ENCODE measurements around the gene RERE.

Gene RERE

GRCh38 chr1:8720347-8720746 is 97.1 kb downstream of the RERE start:
- Histone ChIP-seq H3K79me2 (ENCODE audit: insufficient read depth, low read length) (peaks cover 11% of the 10 kb centered on the region), H2AFZ (ENCODE audit: low read depth, low read length) (no peak overlapping the region), H3K4me1 (ENCODE audit: insufficient read depth, low read length) (peaks cover 7% of the 10 kb centered on the region; the same call in 1 of the 2 replicates), H3K9me3 (ENCODE audit: insufficient read depth, low read length, severe bottlenecking) (no peaks in the 10 kb centered on the region), H3K27ac (ENCODE audit: low read length) (no peak overlapping the region), H3K4me2 (ENCODE audit: insufficient read depth, low read length) (no peak overlapping the region), H3K4me3 (ENCODE audit: low read depth in 1 of 2, low read length in 2 of 2) (no peak overlapping the region), H4K20me1 (ENCODE audit: insufficient read depth, low read length) (peaks cover 28% of the 10 kb centered on the region; the same call in 1 of the 2 replicates), H3K36me3 (ENCODE audit: insufficient read depth, low read length) (no peaks in the 10 kb centered on the region), H3K27me3 (ENCODE audit: insufficient read depth, low read length, poor library complexity) (no peaks in the 10 kb centered on the region), H3K9ac (ENCODE audit: low read depth, low read length) (no peak overlapping the region)
- no peak for DNase-seq
- ATAC-seq (ENCODE audit: insufficient read depth, low read depth): no peak
- no peak for TF ChIP-seq CTCF (IDR thresholded peaks at IDR 0.05; ENCODE audit: borderline replicate concordance, extremely low read depth, low read length, poor library complexity, severe bottlenecking)
- TF ChIP-seq EZH2 (IDR thresholded peaks at IDR 0.05; ENCODE audit: borderline replicate concordance, low read depth, low read length, severe bottlenecking): no peak

GRCh38 chr1:8718850-8719361 is 98.5 kb downstream of the RERE start:
- peaks cover 7% of the 10 kb centered on the region; the same call in 1 of the 2 replicates for H3K4me1 ChIP-seq (ENCODE audit: insufficient read depth, low read length)
- H3K27ac ChIP-seq (ENCODE audit: low read length): no peak overlapping the region
- peaks cover 11% of the 10 kb centered on the region for H3K79me2 ChIP-seq (ENCODE audit: insufficient read depth, low read length)
- DNase-seq: no peak
- peaks cover 28% of the 10 kb centered on the region; the same call in 1 of the 2 replicates for H4K20me1 ChIP-seq (ENCODE audit: insufficient read depth, low read length)
- no peak overlapping the region for H3K4me3 ChIP-seq (ENCODE audit: low read depth in 1 of 2, low read length in 2 of 2)
- H3K9me3 ChIP-seq (ENCODE audit: insufficient read depth, low read length, severe bottlenecking): no peaks in the 10 kb centered on the region
- no peak for ATAC-seq (ENCODE audit: insufficient read depth, low read depth)
- no peaks in the 10 kb centered on the region for H3K36me3 ChIP-seq (ENCODE audit: insufficient read depth, low read length)
- no peak overlapping the region for H2AFZ ChIP-seq (ENCODE audit: low read depth, low read length)
- TF ChIP-seq EZH2 (IDR thresholded peaks at IDR 0.05; ENCODE audit: borderline replicate concordance, low read depth, low read length, severe bottlenecking) (no peak), CTCF (IDR thresholded peaks at IDR 0.05; ENCODE audit: borderline replicate concordance, extremely low read depth, low read length, poor library complexity, severe bottlenecking) (peak; percentile 27)
- H3K4me2 ChIP-seq (ENCODE audit: insufficient read depth, low read length): no peak overlapping the region
- no peak overlapping the region for H3K9ac ChIP-seq (ENCODE audit: low read depth, low read length)
- H3K27me3 ChIP-seq (ENCODE audit: insufficient read depth, low read length, poor library complexity): no peaks in the 10 kb centered on the region

GRCh38 chr1:8717148-8717547 is 100.3 kb downstream of the RERE start:
- H3K4me1 ChIP-seq (ENCODE audit: insufficient read depth, low read length): peaks cover 17% of the 10 kb centered on the region
- peaks cover 11% of the 10 kb centered on the region for H3K79me2 ChIP-seq (ENCODE audit: insufficient read depth, low read length)

More at GRCh38 chr1:8717148-8717547, 100.3 kb downstream of the RERE start:
- Histone ChIP-seq H3K27me3 (ENCODE audit: insufficient read depth, low read length, poor library complexity) (no peaks in the 10 kb centered on the region), H3K36me3 (ENCODE audit: insufficient read depth, low read length) (no peaks in the 10 kb centered on the region), H3K27ac (ENCODE audit: low read length) (no peak overlapping the region), H3K9me3 (ENCODE audit: insufficient read depth, low read length, severe bottlenecking) (no peaks in the 10 kb centered on the region), H3K4me2 (ENCODE audit: insufficient read depth, low read length) (no peak overlapping the region), H3K4me3 (ENCODE audit: low read depth in 1 of 2, low read length in 2 of 2) (no peak overlapping the region), H3K9ac (ENCODE audit: low read depth, low read length) (no peak overlapping the region), H2AFZ (ENCODE audit: low read depth, low read length) (no peak overlapping the region), H4K20me1 (ENCODE audit: insufficient read depth, low read length) (peaks cover 26% of the 10 kb centered on the region)
- DNase-seq (no peak), ATAC-seq (ENCODE audit: insufficient read depth, low read depth) (no peak)
- TF ChIP-seq CTCF (IDR thresholded peaks at IDR 0.05; ENCODE audit: borderline replicate concordance, extremely low read depth, low read length, poor library complexity, severe bottlenecking) (no peak), EZH2 (IDR thresholded peaks at IDR 0.05; ENCODE audit: borderline replicate concordance, low read depth, low read length, severe bottlenecking) (no peak)
